GM21529 (cell line): ENCODE data around the gene TMCO6.
"Not testable (repeated sequence)": the region's sequence is repeated elsewhere in the genome, so short reads cannot be mapped to it uniquely, and the experiment has no call there.

Experiments
- ATAC-seq: cut with Tn5 transposase; IDR thresholded peaks from one replicate; pipeline ENCODE4 v1.9.1; 2021; ENCODE audit not compliant: unreplicated experiment

The TMCO6 gene

DNA sequence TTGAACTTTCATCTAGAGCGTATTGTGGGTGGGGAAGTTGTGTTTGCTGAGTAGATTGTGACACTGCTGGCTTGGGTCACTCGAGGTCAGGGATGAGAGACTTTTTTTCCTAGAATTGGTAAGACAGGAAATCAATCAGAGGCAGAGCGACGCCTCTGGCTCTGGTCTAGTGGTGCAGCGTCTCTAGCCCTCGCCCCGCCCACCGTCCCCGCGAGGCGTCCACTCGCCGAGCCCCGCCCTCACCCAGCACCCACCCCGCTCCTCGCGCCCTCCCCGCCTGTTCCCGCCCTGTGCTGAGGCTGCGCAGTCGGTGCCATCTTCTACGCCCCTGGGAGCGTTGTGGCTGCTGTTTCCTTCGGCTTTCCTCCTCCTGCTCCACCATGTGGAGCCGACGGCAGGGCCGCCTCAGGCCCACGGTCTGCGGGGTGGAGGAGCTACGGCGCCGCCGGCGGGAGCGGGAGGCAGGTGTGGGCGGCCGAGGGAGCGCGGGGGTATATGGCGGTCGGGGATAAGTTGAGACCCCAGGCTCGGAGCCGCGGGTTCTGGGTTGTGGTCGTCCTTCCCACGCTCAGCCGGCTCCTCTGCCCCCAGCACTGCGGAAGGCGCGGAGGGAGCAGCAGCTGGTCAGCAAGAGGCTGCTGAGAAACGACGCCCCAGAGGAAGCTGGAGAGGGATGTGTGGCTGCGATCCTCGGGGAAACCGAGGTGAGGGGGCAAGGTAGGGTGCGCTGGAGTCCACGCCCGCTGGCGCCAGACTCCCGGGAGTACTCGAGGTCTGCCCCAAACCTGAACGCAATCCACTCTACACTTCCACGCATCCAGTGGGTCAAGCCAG is at the start of gene TMCO6:
Gene TMCO6 (plus strand): TSS at position 304 of the 834 bp plus-strand sequence. CDS start 77 bp downstream, at position 381.
- peak; percentile 89 for ATAC-seq

DNA sequence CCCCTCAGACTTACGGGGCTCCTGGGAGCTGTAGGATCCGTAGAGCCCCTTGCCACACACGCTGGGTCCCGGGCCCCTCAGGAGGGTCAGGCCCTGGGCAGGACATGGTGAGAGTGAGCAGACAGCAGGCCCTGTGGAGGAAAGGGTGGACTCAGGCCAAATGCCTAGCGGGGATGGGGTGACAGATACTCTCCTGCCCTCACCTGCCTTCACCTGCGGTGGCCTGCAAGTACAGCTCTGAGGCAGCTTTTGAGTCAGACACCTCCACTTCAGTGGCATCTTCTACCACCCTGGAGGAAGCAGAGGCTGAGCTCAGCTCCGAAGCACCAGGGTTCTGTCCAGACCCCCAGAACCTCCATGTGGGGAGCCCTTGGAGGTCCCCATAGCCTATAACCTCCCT is 48.4 kb upstream of the TMCO6 start:
- ATAC-seq: no peak

DNA sequence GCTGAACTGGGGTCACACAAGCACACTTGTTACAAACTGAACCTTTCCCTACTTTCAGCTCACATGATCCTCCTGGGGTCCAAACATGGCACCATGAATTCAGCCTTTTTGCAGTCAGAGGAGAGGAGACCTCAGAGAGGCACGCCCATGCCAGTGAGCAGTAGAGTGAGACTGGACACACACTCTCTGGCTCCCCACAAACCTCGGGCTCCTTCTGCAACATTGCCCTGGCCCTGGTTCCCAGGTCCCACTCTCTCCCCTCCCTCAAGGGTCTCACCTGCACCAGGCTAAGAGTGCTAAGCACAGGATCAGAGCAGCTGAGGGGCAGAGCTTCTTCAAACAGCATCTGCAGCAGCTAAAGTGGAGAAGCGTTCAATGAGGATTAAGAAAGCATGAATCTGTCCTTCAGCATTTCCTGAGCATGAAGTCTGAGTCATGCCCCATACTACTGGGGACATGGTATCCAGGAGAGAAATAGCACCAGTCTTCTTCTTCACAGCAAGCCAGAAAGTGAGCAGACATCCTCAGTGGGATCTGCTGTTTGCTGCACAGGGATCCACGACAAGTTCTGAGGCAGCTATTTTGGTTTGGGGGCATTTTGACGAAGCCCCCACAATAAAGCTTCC is 47.4 kb upstream of the TMCO6 start:
- no peak for ATAC-seq

DNA sequence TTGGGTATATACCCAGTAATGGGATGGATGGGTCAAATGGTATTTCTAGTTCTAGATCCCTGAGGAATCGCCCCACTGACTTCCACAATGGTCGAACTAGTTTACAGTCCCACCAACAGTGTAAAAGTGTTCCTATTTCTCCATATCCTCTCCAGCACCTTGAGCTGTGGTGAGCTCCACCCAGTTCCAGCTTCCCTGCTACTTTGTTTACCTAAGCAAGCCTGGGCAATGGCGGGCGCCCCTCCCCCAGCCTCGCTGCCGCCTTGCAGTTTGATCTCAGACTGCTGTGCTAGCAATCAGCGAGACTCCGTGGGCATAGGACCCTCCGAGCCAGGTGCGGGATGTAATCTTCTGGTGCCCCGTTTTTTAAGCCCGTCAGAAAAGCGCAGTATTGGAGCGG is 46.2 kb upstream of the TMCO6 start:
- not testable (repeated sequence) for ATAC-seq

GRCh38 chr5:140594169-140594568 is 45.1 kb upstream of the TMCO6 start:
- no peak for ATAC-seq

DNA sequence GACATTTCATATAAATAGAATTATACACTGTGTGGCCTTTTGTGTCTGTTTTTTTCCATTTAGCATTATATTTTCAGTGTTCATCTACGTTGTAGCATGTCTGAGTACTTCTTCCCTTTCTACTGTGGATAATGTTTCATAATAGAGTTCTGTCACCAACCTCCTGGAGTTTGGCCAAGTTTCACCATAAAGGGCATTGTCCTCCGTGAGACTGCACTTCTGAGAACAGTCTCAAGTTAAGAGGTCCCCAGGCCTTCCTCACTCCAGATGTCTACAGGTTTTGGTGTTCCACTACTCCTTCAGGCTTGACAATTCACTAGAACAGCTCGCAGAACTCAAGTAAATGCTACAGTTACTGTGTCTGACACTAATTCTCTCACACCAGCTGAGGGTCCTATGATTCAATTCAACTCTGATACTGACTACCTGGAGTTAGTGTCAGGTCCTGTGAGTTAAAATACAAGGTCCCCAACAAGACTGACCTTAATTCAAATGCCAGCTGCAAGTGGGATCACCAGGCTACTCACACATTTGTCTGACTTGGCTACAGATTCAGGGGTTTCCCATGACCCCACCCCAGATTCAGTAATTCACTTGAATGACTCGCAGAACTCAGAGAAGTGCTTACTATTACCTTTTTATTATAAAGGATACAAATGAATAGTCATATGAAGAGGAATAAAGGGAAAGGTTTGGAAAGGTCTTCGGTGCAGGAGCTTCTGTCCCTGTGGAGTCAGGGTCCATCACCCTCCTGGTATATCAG is 43.5 kb upstream of the TMCO6 start:
- no peak for ATAC-seq

- no peak for ATAC-seq
These were observed 42.9 kb upstream of the TMCO6 start for GRCh38 chr5:140596321-140596741.

GRCh38 chr5:140598836-140599235 is 40.4 kb upstream of the TMCO6 start:
- ATAC-seq: no peak

- no peak for ATAC-seq
These were observed 39.2 kb upstream of the TMCO6 start for GRCh38 chr5:140600096-140600495.

GRCh38 chr5:140602147-140602546 is 37.1 kb upstream of the TMCO6 start:
- ATAC-seq: no peak

DNA sequence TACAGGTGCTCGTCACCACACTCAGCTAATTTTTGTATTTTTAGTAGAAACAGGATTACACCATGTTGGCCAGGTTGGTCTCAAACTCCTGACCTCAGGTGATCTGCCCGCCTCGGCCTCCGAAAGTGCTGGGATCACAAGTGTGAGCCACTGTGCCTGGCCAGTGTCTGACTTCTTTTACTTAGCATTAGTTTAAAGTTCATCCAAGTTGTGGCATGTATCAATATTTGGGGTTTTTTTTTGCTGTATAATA is 35.9 kb upstream of the TMCO6 start:
- ATAC-seq: not testable (repeated sequence)

- ATAC-seq: no peak
These were observed 35.5 kb upstream of the TMCO6 start for GRCh38 chr5:140603734-140604133.

DNA sequence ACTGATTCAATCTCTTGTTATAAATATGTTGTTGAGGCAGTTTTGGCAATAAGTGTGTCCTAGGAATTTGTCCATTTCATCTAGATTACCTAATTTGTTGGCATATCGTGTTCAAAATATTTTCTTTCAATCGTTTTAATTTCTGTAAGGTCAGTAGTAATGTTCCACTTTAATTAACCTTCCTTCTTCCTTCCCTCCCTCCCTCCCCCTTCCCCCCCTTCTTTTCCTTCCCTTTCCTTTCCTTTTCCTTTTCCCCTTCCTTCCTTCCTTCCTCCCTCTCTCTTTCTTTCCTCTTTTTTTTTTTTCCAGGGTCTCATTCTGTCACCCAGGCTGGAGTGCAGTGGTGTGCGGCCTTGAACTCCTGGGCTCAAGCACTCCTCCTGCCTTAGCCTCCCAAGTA is 33.4 kb upstream of the TMCO6 start:
- no peak for ATAC-seq

GRCh38 chr5:140607031-140607430 is 32.2 kb upstream of the TMCO6 start:
- ATAC-seq: no peak

- no peak for ATAC-seq
These were observed 30.5 kb upstream of the TMCO6 start for GRCh38 chr5:140608722-140609121.

DNA sequence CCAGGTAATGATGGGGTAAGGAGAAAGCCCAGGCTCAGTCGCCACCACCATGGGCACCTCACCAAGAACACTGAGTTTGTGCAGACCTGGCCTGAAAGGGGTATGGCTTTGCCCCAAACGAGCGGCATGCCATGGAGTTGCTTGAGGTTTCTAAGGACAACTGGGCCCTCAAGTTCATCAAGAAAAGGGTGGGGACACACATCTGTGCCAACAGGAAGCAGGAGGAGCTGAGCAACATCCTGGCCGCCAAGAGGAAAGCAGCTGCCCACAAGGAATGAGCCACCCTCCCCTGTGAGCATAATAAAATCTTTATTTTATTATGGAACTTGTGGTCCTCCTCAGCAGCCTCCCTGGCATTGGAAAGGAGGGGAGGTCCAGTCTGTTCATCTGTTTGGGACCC is 30.1 kb upstream of the TMCO6 start:
- ATAC-seq: no peak

DNA sequence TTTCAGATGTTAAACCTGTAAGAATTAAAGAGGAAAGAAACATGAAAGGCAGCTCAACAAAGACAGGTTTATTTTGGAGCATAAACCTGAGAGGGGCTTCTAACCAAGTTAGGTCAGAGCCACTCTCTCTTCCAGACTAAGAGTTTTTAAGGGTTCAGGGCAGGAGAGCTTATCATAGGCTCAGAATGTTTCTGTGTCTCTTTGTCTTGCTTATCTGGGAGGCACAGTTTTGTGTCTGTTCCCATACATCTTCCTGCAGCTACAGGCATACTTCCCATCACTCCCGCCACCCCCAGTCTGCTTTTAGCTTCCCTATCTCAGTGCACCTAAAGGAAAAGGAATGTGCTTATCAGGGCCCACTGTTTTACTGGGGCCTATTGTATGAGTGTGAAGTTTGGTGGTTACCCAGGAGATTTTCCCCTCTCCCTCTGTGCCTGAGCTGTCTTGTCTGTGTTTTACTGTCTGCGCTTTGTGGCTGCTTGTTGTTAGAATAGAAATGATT is 28.2 kb upstream of the TMCO6 start:
- ATAC-seq: no peak

DNA sequence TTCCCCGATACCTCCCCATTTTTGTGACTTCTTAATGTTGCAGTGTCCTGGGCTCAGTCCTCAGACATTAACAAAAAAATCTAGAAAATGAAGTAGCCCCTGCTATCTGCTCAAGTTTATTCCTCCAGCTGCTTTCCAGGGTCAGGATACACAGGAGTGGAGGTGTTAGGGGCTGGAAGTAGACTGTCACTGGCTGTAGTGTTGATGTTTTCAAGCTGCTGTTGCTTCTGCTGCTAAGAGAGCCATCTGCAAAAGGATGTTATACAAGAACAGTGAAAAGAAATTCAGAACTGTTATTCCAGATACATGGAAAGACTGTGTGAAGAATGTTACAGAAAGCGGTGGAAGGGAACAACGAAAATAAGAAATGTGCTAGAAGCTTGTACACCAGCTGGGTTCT is 16.9 kb upstream of the TMCO6 start:
- ATAC-seq: no peak

GRCh38 chr5:140623061-140623460 is 16.2 kb upstream of the TMCO6 start:
- not testable (repeated sequence) for ATAC-seq

DNA sequence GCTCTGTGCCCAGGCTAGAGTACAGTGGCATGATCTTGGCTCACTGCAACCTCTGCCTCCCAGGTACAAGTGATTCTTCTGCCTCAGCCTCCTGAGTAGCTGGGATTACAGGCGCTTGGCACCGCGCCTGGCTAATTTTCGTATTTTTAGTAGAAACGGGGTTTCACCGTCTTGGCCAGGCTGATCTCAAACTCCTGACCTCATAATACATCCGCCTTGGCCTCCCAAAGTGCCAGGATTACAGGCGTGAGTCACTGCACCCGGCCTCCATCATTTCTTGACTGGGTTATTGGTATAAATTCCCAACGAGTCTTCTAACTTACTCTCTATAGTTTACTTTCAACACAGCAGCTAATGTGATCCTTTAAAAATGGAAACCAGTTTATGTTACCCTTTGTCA is 14.4 kb upstream of the TMCO6 start:
- not testable (repeated sequence) for ATAC-seq

DNA sequence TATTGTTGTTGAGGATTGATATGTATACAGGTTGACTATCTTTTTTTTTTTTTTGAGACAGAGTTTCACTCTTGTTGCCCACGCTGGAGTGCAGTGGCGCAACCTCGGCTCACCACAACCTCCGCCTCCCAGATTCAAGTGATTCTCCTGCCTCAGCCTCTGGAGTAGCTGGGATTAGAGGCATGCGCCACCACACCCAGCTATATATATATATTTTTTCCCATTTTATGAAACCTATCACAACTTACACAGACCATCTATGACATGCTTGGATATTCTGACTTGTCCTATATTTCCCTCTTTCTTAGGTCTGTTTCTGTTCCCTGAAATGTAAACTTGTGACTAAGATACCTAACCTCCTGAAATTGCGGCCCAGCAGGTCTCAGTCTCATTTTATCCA is 11.3 kb upstream of the TMCO6 start:
- no peak for ATAC-seq

- ATAC-seq: no peak
These were observed 10.5 kb upstream of the TMCO6 start for GRCh38 chr5:140628711-140629110.
